ENCODE measurements around the gene PCSK6.

Gene PCSK6

DNA sequence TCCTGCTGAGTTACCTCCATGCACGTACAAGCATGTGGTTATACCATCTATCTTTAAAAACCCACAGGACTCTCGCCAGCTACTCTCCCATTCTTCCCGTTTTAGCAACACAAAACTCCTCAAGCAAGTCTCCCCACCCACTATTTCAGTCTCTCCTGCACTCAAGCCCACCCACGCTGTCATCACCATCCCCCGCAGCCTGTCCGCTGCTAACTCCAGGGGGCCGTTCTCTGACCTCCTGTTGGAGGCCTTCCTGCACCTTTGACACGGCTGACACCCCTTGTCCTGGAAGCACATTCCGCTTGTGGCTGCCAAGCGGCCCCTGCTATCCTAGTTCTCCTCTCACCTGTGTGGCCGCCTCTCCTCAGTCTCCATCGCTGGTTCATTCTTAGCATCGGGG is 7.5 kb upstream of the PCSK6 start:
- H3K36me3 ChIP-seq (replicated peaks): no peaks in the 10 kb centered on the region

DNA sequence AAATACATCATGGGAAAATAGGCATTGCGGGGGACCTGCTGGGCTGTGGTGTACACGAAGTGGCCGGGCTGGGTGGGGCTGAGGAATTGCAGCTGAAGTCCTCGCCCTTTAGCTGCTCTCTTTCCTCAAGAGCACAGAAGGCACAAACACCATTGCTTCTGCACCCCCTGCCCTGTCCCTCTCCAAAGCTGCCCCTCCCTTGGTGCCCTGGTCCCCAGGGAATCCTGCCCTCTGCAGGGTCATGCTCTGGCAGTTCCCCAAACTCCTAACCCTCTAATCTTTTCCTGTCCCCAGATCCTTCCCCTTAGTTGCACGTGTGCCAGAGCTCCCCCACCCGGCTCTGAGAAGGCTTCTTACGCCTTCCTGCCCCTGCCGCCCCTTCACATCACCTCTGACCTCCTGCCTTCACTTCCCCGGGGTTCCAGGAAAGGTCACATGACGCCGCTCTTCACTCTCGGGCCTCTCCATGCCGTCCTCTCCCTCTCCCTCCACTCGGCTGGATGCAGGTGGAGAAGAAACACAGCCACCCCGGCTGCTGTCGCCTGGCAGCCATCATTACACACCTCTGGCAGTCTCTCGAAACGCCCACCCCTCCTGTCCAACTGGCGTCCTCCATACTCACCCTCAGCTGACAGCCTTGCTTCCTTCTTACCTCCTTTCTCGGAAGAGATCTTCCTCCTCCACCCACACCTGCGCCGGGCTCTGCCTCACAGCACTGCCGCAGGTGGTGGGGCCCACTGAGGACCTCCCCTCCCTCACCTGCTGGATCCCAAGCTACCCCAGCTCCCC is 6.9 kb upstream of the PCSK6 start:
- no peak for DNase-seq
- no peak overlapping the region for H3K4me3 ChIP-seq (ENCODE audit: low read depth, low read length)
- in situ Hi-C loops (cut with HindIII; ENCODE audit: low pct_ligation_motif_present, low sequenced_read_pairs): no loop called here
- H3K27me3 ChIP-seq (replicated peaks): peaks cover 14% of the 10 kb centered on the region
- TF ChIP-seq, protein P1, sequence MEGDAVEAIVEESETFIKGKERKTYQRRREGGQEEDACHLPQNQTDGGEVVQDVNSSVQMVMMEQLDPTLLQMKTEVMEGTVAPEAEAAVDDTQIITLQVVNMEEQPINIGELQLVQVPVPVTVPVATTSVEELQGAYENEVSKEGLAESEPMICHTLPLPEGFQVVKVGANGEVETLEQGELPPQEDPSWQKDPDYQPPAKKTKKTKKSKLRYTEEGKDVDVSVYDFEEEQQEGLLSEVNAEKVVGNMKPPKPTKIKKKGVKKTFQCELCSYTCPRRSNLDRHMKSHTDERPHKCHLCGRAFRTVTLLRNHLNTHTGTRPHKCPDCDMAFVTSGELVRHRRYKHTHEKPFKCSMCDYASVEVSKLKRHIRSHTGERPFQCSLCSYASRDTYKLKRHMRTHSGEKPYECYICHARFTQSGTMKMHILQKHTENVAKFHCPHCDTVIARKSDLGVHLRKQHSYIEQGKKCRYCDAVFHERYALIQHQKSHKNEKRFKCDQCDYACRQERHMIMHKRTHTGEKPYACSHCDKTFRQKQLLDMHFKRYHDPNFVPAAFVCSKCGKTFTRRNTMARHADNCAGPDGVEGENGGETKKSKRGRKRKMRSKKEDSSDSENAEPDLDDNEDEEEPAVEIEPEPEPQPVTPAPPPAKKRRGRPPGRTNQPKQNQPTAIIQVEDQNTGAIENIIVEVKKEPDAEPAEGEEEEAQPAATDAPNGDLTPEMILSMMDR (IDR thresholded peaks at IDR 0.05; ENCODE audit: low read depth, low read length, missing control alignments): no peak
- H3K36me3 ChIP-seq (replicated peaks): no peaks in the 10 kb centered on the region
- no peak overlapping the region for H3K27ac ChIP-seq

More for the DNA sequence above, 7.5 kb upstream of the PCSK6 start:
- no peak overlapping the region for H3K4me3 ChIP-seq (ENCODE audit: low read depth, low read length)
- no peak overlapping the region for H3K27ac ChIP-seq
- no peak for DNase-seq
- in situ Hi-C loops (cut with HindIII; ENCODE audit: low pct_ligation_motif_present, low sequenced_read_pairs): no loop called here
- peaks cover 14% of the 10 kb centered on the region for H3K27me3 ChIP-seq (replicated peaks)
- TF ChIP-seq, protein P1 (IDR thresholded peaks at IDR 0.05; ENCODE audit: low read depth, low read length, missing control alignments): no peak

DNA sequence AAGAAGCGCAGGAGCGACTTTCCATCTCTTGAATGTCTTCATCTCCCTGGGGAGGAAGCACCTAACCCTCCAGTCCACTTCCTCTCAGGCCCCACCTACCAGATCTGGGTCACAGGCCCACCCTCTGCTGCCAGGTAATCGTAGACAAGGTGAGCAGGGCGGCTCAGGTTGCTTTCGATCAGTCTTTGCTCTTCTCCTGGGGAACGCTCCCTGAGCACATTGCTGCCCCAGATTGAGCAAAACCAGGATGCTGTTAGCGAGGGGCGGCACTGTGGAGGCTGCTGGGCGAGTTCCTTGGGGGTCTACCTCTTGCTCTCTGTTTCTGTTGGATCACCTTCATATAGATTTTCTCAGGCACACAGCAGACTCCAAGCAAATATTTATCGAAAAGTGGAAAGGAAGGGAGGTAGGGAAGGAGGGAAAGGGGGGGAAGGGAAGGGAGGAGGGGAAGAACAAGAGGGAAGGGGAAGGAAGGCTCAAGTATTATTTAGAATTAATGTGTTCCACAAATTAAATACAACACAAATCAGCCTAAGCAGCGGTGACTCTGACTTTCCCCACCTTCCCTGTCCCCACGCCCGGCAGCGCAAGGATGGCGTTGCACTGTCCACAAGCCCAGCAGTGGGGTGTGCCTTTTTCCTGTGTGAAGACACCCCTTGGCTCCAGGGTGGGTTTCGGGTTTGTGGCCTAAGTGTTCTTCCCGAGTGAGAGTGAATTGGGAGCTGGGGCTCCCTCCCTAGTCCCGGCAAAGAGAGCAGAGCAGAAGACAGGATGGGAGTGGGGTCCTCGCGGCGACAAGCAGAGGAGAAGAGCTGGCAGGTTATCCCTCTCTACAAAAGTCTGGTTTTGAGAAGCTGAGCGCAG is 6.1 kb upstream of the PCSK6 start:
- Histone ChIP-seq H3K36me3 (replicated peaks) (no peaks in the 10 kb centered on the region), H3K27ac (no peak overlapping the region), H3K4me3 (ENCODE audit: low read depth, low read length) (no peak overlapping the region), H3K27me3 (replicated peaks) (peaks cover 14% of the 10 kb centered on the region)
- DNase-seq: no peak
- in situ Hi-C loops (cut with HindIII; ENCODE audit: low pct_ligation_motif_present, low sequenced_read_pairs): no loop called here
- TF ChIP-seq, protein P1 (IDR thresholded peaks at IDR 0.05; ENCODE audit: low read depth, low read length, missing control alignments): no peak

DNA sequence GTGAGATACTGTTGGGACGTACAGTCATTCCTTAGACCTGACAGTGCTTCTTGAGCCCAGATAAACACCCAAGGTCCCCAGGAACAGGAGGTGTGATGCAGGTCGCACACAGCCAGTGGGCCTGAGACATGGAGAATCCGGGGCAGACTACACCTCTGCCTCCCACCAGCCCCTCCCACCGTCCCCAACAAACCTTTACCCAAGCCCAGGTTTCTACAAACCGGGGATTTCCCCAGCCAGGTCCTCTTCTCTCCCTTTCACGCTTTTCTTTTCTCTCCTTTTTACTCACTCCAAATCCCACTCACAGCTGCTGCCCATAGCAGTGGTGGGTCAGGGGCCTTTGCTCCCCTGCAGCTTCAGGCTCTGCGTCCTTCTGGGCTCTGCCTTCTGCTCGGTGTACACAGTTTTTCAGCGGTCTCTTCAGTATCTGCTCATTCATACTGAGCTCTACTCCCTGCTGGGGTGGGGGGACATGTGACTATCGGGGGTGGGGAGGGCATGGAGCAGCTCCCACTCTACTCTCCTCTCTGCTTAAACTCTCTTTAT is 4.8 kb upstream of the PCSK6 start:
- no peak overlapping the region for H3K4me3 ChIP-seq (ENCODE audit: low read depth, low read length)
- no peak overlapping the region for H3K27ac ChIP-seq
- in situ Hi-C loops (cut with HindIII; ENCODE audit: low pct_ligation_motif_present, low sequenced_read_pairs): no loop called here
- no peaks in the 10 kb centered on the region for H3K36me3 ChIP-seq (replicated peaks)
- peaks cover 14% of the 10 kb centered on the region for H3K27me3 ChIP-seq (replicated peaks)
- DNase-seq: no peak
- TF ChIP-seq, protein P1 (IDR thresholded peaks at IDR 0.05; ENCODE audit: low read depth, low read length, missing control alignments): no peak

GRCh38 chr15:101492766-101493692 is 3.5 kb upstream of the PCSK6 start:
- peaks cover 23% of the 10 kb centered on the region for H3K27me3 ChIP-seq (replicated peaks)
- TF ChIP-seq, protein P1 (IDR thresholded peaks at IDR 0.05; ENCODE audit: low read depth, low read length, missing control alignments): no peak
- no peak overlapping the region for H3K4me3 ChIP-seq (ENCODE audit: low read depth, low read length)
- H3K36me3 ChIP-seq (replicated peaks): no peaks in the 10 kb centered on the region
- in situ Hi-C loops (cut with HindIII; ENCODE audit: low pct_ligation_motif_present, low sequenced_read_pairs): no loop called here
- H3K27ac ChIP-seq: no peak overlapping the region
- DNase-seq: no peak

Measured in brain microvascular endothelial cell (primary cell).